GM10847 (cell line): Measurements from ENCODE around the gene LRP1-AS.

ENCODE experiments used
- POLR2A ChIP-seq: IDR thresholded peaks from 2 replicates; pipeline ENCODE4 v1.6.1; 2011; ENCODE audit not compliant: insufficient read length; ENCODE audit errors: extremely low read depth

LRP1-AS gene

GRCh38 chr12:57146961-57147944, at the start of gene LRP1-AS:
LRP1-AS (minus strand) TSS chr12:57147619.
- no peak for TF ChIP-seq POLR2A

GRCh38 chr12:57196956-57197355, 49.5 kb upstream of the LRP1-AS start:
- TF ChIP-seq POLR2A, result no peak

GRCh38 chr12:57196439-57196838, 49.0 kb upstream of the LRP1-AS start:
- no peak for TF ChIP-seq POLR2A

GRCh38 chr12:57195611-57196371, 48.4 kb upstream of the LRP1-AS start:
- TF ChIP-seq POLR2A, result no peak

- no peak for TF ChIP-seq POLR2A
These were observed 47.8 kb upstream of the LRP1-AS start for GRCh38 chr12:57195186-57195585.

- TF ChIP-seq POLR2A, result no peak
These were observed 46.8 kb upstream of the LRP1-AS start for GRCh38 chr12:57194253-57194652.

- TF ChIP-seq POLR2A, result no peak
These were observed 46.4 kb upstream of the LRP1-AS start for GRCh38 chr12:57193706-57194245.

GRCh38 chr12:57192920-57193319, 45.5 kb upstream of the LRP1-AS start:
- TF ChIP-seq POLR2A, result no peak

GRCh38 chr12:57191410-57191809, 44.0 kb upstream of the LRP1-AS start:
- TF ChIP-seq POLR2A, result no peak

- no peak for TF ChIP-seq POLR2A
These were observed 43.4 kb upstream of the LRP1-AS start for GRCh38 chr12:57190821-57191220.

GRCh38 chr12:57190037-57190436, 42.6 kb upstream of the LRP1-AS start:
- TF ChIP-seq POLR2A, result no peak

- no peak for TF ChIP-seq POLR2A
These were observed 40.6 kb upstream of the LRP1-AS start for GRCh38 chr12:57188090-57188425.

GRCh38 chr12:57187222-57188089, 40.0 kb upstream of the LRP1-AS start:
- no peak for TF ChIP-seq POLR2A

- no peak for TF ChIP-seq POLR2A
These were observed 38.6 kb upstream of the LRP1-AS start for GRCh38 chr12:57185906-57186508.
